Right lobe of liver (tissue), 4 donors: ENCODE data around the gene EPHB1.
"Not testable (repeated sequence)": the region's sequence is repeated elsewhere in the genome, so short reads cannot be mapped to it uniquely, and the experiment has no call there.

ENCODE experiments used
- CTCF ChIP-seq, 4 donors: fragments of 200-600 bp in 3 of 4; fragments of 450-650 bp in 1 of 4; IDR thresholded peaks; one replicate each; pipeline versions ENCODE4 v1.5.1 to v1.8.0; 2016 to 2022; ENCODE audit warnings: antibody characterized with exemption in 4 of 4, mild to moderate bottlenecking in 2 of 4
- POLR2A ChIP-seq: fragments of 450-650 bp; IDR thresholded peaks from one replicate; pipeline ENCODE4 v1.6.1; 2017; ENCODE audit warnings: antibody characterized with exemption, mild to moderate bottlenecking
- donor health status: DM: no; HTN: no; CAD: no.
- donor health status: DM: no; HTN: no; CAD: no.
- donor health status: DM: no; HTN: yes; CAD: no.

GRCh38 chr3:134788283-134788682, 6.8 kb upstream of the EPHB1 start:
- TF ChIP-seq POLR2A; CTCF (IDR thresholded peaks at IDR 0.05): not testable (repeated sequence)
